K562 (cell line): ENCODE measurements around the gene SLC22A7. TPM values are rescaled to one million over a fixed set of nuclear protein-coding genes. Genes with fewer than 3 reads are reported as not detected.

ENCODE experiments used
- ATAC-seq: fragments of 200-7000 bp; cut with Tn5 transposase; 3 replicates; pipeline ENCODE4 v1.9.1; 2020; ENCODE audit warnings: moderate library complexity
- BruUV-seq: library from RNA; stranded (reverse); fragments of 400-500 nt; replicated peaks from 2 replicates; lab custom pipeline; 2021; lab: Mats Ljungman, UMichigan
- CTCF ChIA-PET: fragments of 300-600 bp; formaldehyde crosslinking; extraction: SDS; loops from one replicate; lab custom pipeline; 2021; ENCODE audit warnings: low intra/inter-chr PET ratio; lab: Yijun Ruan, JAX
- POLR2A ChIA-PET: fragments of 300-600, 350-650 bp; sonication (Branson Sonifier 250); formaldehyde crosslinking; extraction: SDS; loops from one replicate; lab custom pipeline; 2021; ENCODE audit warnings: antibody characterized with exemption, inconsistent platforms; lab: Yijun Ruan, JAX
- DNase-seq, 4 experiments: peaks; one replicate each; pipeline versions ENCODE4 v3.0.0 to v3.0.0-alpha.2; 2011 to 2018; ENCODE audit warnings: low spot score in 3 of 4, mixed read lengths in 3 of 4; ENCODE audit errors: extremely low read depth in 1 of 4
- FAIRE-seq: peaks from 2 replicates; lab custom pipeline; 2011; peaks lifted over from hg19 to GRCh38; lab: Jason Lieb, UNC
- H2AFZ ChIP-seq: 2 replicates; pipeline ENCODE4 v1.6.0; 2011; ENCODE audit warnings: low read depth, low read length, control low read depth, inconsistent platforms
- H3K27ac ChIP-seq: fragments of 200-600 bp; 3 replicates; pipeline ENCODE4 v1.8.0; 2011; ENCODE audit warnings: low read depth, mild to moderate bottlenecking, control low read depth, inconsistent platforms, low read length, moderate library complexity, mixed read lengths; ENCODE audit errors: extremely low read depth
- H3K27me3 ChIP-seq, 2 experiments: fragments of 300-600 bp in 1 of 2; 2 replicates in 1 of 2; 3 replicates in 1 of 2; pipeline versions ENCODE4 v1.6.0 to v1.8.0; 2011; ENCODE audit warnings: inconsistent platforms in 2 of 2, low read length in 2 of 2, mild to moderate bottlenecking in 1 of 2, mixed read lengths in 1 of 2, moderate library complexity in 1 of 2; ENCODE audit not compliant: control insufficient read depth in 2 of 2, insufficient read depth in 2 of 2
- H3K36me3 ChIP-seq: fragments of 300-600 bp; 3 replicates; pipeline ENCODE4 v1.8.0; 2011; ENCODE audit warnings: mild to moderate bottlenecking, low read length, inconsistent platforms; ENCODE audit not compliant: control insufficient read depth, insufficient read depth
- H3K4me1 ChIP-seq, 2 experiments: fragments of 200-600 bp in 1 of 2; replicated peaks in 1 of 2; 2 replicates in 1 of 2; 3 replicates in 1 of 2; pipeline versions ENCODE4 v1.5.1 to v1.8.0; 2011; ENCODE audit warnings: inconsistent platforms in 2 of 2, low read length in 2 of 2, mild to moderate bottlenecking in 1 of 2, mixed read lengths in 1 of 2, moderate library complexity in 1 of 2; ENCODE audit not compliant: control insufficient read depth in 2 of 2, insufficient read depth in 2 of 2
- H3K4me2 ChIP-seq: 2 replicates; pipeline ENCODE4 v1.6.1; 2011; ENCODE audit warnings: low read length, control low read depth, inconsistent platforms, mixed read lengths; ENCODE audit not compliant: insufficient read depth
- H3K4me3 ChIP-seq: fragments of 200-600 bp; sonication (generic), shearing (Covaris generic); 2 replicates; pipeline ENCODE4 v1.5.1; 2016; ENCODE audit warnings: control low read depth, inconsistent platforms
- H3K79me2 ChIP-seq: fragments of 200-600 bp; 3 replicates; pipeline ENCODE4 v1.8.0; 2011; ENCODE audit warnings: low read length, inconsistent platforms; ENCODE audit not compliant: control insufficient read depth, insufficient read depth
- H3K9ac ChIP-seq, 2 experiments: 2 replicates each; pipeline versions ENCODE4 v1.6.0 to v1.6.1; 2011; ENCODE audit warnings: low read depth in 2 of 2, low read length in 2 of 2, control low read depth in 1 of 2, inconsistent platforms in 1 of 2, mild to moderate bottlenecking in 1 of 2, mixed read lengths in 1 of 2; ENCODE audit not compliant: insufficient read depth in 1 of 2
- H3K9me1 ChIP-seq: one replicate; pipeline ENCODE4 v1.6.0; 2011; ENCODE audit warnings: inconsistent platforms, mild to moderate bottlenecking, low read length, moderate library complexity; ENCODE audit not compliant: control insufficient read depth, insufficient read depth
- H3K9me3 ChIP-seq: replicated peaks from 2 replicates; pipeline ENCODE4 v1.5.1; 2011; ENCODE audit warnings: low read depth, low read length, inconsistent platforms; ENCODE audit not compliant: control insufficient read depth, insufficient read depth
- H4K20me1 ChIP-seq: replicated peaks from 2 replicates; pipeline ENCODE4 v1.6.1; 2011; ENCODE audit warnings: low read length, inconsistent platforms, mixed read lengths; ENCODE audit not compliant: control insufficient read depth, insufficient read depth
- ATF1 ChIP-seq, 2 experiments: fragments of 450-650 bp in 1 of 2; IDR thresholded peaks; 2 replicates each; pipeline ENCODE4 v1.6.1; 2016; ENCODE audit warnings: missing compliant biosample characterization in 1 of 2, missing genetic modification characterization in 1 of 2
- L3MBTL2 ChIP-seq: fragments of 450-650 bp; IDR thresholded peaks from 2 replicates; pipeline ENCODE4 v1.6.1; 2016; ENCODE audit warnings: mild to moderate bottlenecking, moderate library complexity
- WGBS: fragments of 100-300 bp; shearing (Covaris generic); methylation state at CpG from one replicate; pipeline ENCODE4 v1.1.6; 2016; ENCODE audit warnings: low coverage, mixed read lengths; ENCODE audit not compliant: insufficient coverage; ENCODE audit errors: missing lambda C conversion rate; 5-methylcytosine and 5-hydroxymethylcytosine counted together
- in situ Hi-C: fragments of 300-500 bp; cut with MboI; formaldehyde crosslinking; loops from 4 replicates; pipeline ENCODE4 v1.15.0; 2018; ENCODE audit warnings: inconsistent platforms, mixed read lengths
- intact Hi-C: fragments of 100-400 bp; cut with micrococcal nuclease; formaldehyde crosslinking; loops from 2 replicates; pipeline ENCODE4 v1.14.2; 2022
- polyA plus RNA-seq, 8 experiments: library from polyadenylated mRNA; depleted of rRNA in 4 of 8; stranded (reverse) in 5 of 8; unstranded in 3 of 8; fragments of >200 nt; fragmentation: Nextera tagmentation in 2 of 8; fragmentation: Illumina TruSeq in 1 of 8; extraction: Ambion mirVana in 2 of 8; extraction: Trizol in 1 of 8; gene quantifications; 2 replicates each; pipeline versions ENCODE4 v1.2.1 to v1.2.3, GENCODE V29; 2011 to 2014; ENCODE audit warnings: inconsistent platforms in 1 of 8, missing spikeins in 1 of 8
- total RNA-seq, 7 experiments: library from RNA; depleted of rRNA in 6 of 7; stranded (reverse); fragments of >200 nt in 6 of 7; fragmentation: Illumina TruSeq in 2 of 7; extraction: Trizol in 2 of 7; gene quantifications; 2 replicates each; pipeline versions ENCODE4 v1.2.1 to v1.2.3, GENCODE V29; 2011 to 2021; ENCODE audit warnings: low replicate concordance in 1 of 7
- TF ChIP-seq, protein P1 (sequence below): fragments of 450-650 bp; formaldehyde crosslinking; IDR thresholded peaks from 2 replicates; pipeline ENCODE4 v1.4.0; 2022; ENCODE audit warnings: missing genetic modification characterization

SLC22A7 gene
- total and polyA plus RNA-seq, 9 of the 15 experiments (the other 6 are each of a cell fraction or from before 2014, with no cell fraction given) = not detected

GRCh38 chr6:43253401-43253800 lies 44.7 kb upstream of the SLC22A7 start:
- Histone ChIP-seq H4K20me1 (peaks cover 21% of the 10 kb centered on the region), H3K27ac (no peak overlapping the region), H3K36me3 (no peaks in the 10 kb centered on the region), H2AFZ (no peak overlapping the region), H3K79me2 (no peaks in the 10 kb centered on the region), H3K4me1 (peaks cover 0 to 3% of the 10 kb centered on the region in 2 experiments; a peak in 2 of 5 replicates), H3K9me3 (no peaks in the 10 kb centered on the region), H3K4me2 (no peak overlapping the region), H3K9ac (no peak overlapping the region), H3K9me1 (no peaks in the 10 kb centered on the region)
- POLR2A ChIA-PET = interaction anchor here (0.7 to 0.9 kb wide), 3 partner anchors 35 to 376 kb away, joined by 3 to 4 read pairs (median 4); partner anchors contain the start of genes GTPBP2 and LRRC73
- CTCF ChIA-PET = no interaction called here
- intact Hi-C loops = no loop called here
- in situ Hi-C loops = no loop called here
- WGBS = 5% methylated on average over 11 of the region's 11 CpGs
- no TSS peak for BruUV-seq
- DNase-seq (no peak), FAIRE-seq (no peak)
- TF ChIP-seq L3MBTL2 (no peak), ATF1 (CRISPR knock-in tag; IDR thresholded peaks at IDR 0.05) (no peak), ATF1 (tag; IDR thresholded peaks at IDR 0.05) (no peak)
- TF ChIP-seq, protein P1, sequence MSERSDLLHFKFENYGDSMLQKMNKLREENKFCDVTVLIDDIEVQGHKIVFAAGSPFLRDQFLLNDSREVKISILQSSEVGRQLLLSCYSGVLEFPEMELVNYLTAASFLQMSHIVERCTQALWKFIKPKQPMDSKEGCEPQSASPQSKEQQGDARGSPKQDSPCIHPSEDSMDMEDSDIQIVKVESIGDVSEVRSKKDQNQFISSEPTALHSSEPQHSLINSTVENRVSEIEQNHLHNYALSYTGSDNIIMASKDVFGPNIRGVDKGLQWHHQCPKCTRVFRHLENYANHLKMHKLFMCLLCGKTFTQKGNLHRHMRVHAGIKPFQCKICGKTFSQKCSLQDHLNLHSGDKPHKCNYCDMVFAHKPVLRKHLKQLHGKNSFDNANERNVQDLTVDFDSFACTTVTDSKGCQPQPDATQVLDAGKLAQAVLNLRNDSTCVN (CRISPR knock-in tag) = no peak
- TF ChIP-seq, all 486 proteins: peak for 0
- Histone ChIP-seq H3K27me3 (peaks cover 66 to 85% of the 10 kb centered on the region in 2 experiments), H3K4me3 (no peak overlapping the region)
- peak; percentile 20; the same call in 2 of the 3 replicates for ATAC-seq
